MCF 10A (cell line): ENCODE results near the gene BMPER. TPM values are rescaled to one million over a fixed set of nuclear protein-coding genes. Genes with fewer than 3 reads are reported as not detected.

ENCODE experiments used
- BruUV-seq: library from RNA; stranded (reverse); fragments of 400-500 nt; replicated peaks from 2 replicates; lab custom pipeline; 2021; lab: Mats Ljungman, UMichigan
- CTCF ChIA-PET: fragments of 300-600 bp; sonication (Branson Sonifier 250); formaldehyde crosslinking; extraction: SDS; loops from one replicate; lab custom pipeline; 2021; ENCODE audit warnings: antibody characterized with exemption, inconsistent platforms; lab: Yijun Ruan, JAX
- POLR2A ChIA-PET: fragments of 300-600, 350-650 bp; sonication (Branson Sonifier 250); formaldehyde crosslinking; extraction: SDS; loops from one replicate; lab custom pipeline; 2020; ENCODE audit warnings: antibody characterized with exemption, inconsistent platforms; lab: Yijun Ruan, JAX
- DNase-seq: peaks from one replicate; pipeline ENCODE4 v3.0.0-alpha.2; 2018; ENCODE audit not compliant: unreplicated experiment
- H3K27ac Mint-ChIP-seq: one replicate; pipeline ENCODE4 v1.8.0; 2022; ENCODE audit warnings: mild to moderate bottlenecking, low read depth, mixed read lengths; ENCODE audit not compliant: unreplicated experiment
- H3K27me3 Mint-ChIP-seq: one replicate; pipeline ENCODE4 v1.8.0; 2022; ENCODE audit warnings: mixed read lengths; ENCODE audit not compliant: insufficient read depth, unreplicated experiment
- H3K36me3 Mint-ChIP-seq: one replicate; pipeline ENCODE4 v1.8.0; 2022; ENCODE audit warnings: mild to moderate bottlenecking, moderate library complexity, mixed read lengths; ENCODE audit not compliant: insufficient read depth, unreplicated experiment
- H3K4me1 Mint-ChIP-seq: one replicate; pipeline ENCODE4 v1.8.0; 2022; ENCODE audit warnings: mixed read lengths; ENCODE audit not compliant: insufficient read depth, unreplicated experiment
- H3K4me3 Mint-ChIP-seq: one replicate; pipeline ENCODE4 v1.8.0; 2022; ENCODE audit warnings: mild to moderate bottlenecking, moderate library complexity, mixed read lengths; ENCODE audit not compliant: unreplicated experiment
- H3K9me3 Mint-ChIP-seq: one replicate; pipeline ENCODE4 v1.8.0; 2022; ENCODE audit warnings: mixed read lengths; ENCODE audit not compliant: unreplicated experiment
- intact Hi-C: fragments of 100-400 bp; cut with micrococcal nuclease; formaldehyde crosslinking; loops from 2 replicates; pipeline ENCODE4 v1.14.1; 2022
- total RNA-seq: library from RNA; stranded (reverse); gene quantifications from 2 replicates; pipeline ENCODE4 v1.2.3, GENCODE V29; 2022
- TF ChIP-seq, protein P1 (sequence below): fragments of 200-600 bp; IDR thresholded peaks from one replicate; pipeline ENCODE4 v1.8.0; 2022; ENCODE audit warnings: antibody characterized with exemption, mild to moderate bottlenecking; ENCODE audit not compliant: unreplicated experiment

BMPER gene
- total RNA-seq, 1 experiment from 2014 or later, result 0.40 TPM

- H3K27me3 Mint-ChIP-seq, result no peaks in the 10 kb centered on the region
- ChIA-PET CTCF (no interaction called here), POLR2A (no interaction called here)
- no TSS peak for BruUV-seq
- H3K4me3 Mint-ChIP-seq, result no peak overlapping the region
- TF ChIP-seq, protein P1, sequence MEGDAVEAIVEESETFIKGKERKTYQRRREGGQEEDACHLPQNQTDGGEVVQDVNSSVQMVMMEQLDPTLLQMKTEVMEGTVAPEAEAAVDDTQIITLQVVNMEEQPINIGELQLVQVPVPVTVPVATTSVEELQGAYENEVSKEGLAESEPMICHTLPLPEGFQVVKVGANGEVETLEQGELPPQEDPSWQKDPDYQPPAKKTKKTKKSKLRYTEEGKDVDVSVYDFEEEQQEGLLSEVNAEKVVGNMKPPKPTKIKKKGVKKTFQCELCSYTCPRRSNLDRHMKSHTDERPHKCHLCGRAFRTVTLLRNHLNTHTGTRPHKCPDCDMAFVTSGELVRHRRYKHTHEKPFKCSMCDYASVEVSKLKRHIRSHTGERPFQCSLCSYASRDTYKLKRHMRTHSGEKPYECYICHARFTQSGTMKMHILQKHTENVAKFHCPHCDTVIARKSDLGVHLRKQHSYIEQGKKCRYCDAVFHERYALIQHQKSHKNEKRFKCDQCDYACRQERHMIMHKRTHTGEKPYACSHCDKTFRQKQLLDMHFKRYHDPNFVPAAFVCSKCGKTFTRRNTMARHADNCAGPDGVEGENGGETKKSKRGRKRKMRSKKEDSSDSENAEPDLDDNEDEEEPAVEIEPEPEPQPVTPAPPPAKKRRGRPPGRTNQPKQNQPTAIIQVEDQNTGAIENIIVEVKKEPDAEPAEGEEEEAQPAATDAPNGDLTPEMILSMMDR, result no peak
- no peak overlapping the region for H3K27ac Mint-ChIP-seq
- no peaks in the 10 kb centered on the region for H3K36me3 Mint-ChIP-seq
- intact Hi-C loops, result no loop called here
- H3K9me3 Mint-ChIP-seq, result no peaks in the 10 kb centered on the region
- H3K4me1 Mint-ChIP-seq, result no peaks in the 10 kb centered on the region
- DNase-seq, result no peak
Observed at GRCh38 chr7:33958104-33958503, 52.8 kb downstream of the BMPER start.

DNA sequence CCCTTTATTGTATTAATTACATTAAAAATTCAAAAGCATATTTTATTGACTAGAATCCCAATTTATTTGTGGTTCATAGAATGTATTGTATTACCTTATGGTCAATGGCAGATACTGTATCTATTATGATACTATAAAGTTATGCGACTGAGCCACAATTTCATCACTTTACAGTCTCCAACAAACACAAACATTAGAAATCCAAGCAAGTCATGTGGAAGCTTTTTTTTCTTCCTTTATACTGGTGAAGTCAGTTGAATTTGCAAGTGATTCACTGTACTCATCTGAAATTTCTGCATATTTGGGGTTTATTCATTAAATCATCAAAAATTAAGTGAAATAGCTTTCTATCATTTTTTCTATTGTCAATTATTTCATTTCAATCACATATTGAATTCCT lies 54.3 kb downstream of the BMPER start:
- intact Hi-C loops, result no loop called here
- no TSS peak for BruUV-seq
- TF ChIP-seq, protein P1, result no peak
- DNase-seq, result no peak
- ChIA-PET POLR2A (no interaction called here), CTCF (no interaction called here)
- no peaks in the 10 kb centered on the region for H3K9me3 Mint-ChIP-seq
- no peaks in the 10 kb centered on the region for H3K27me3 Mint-ChIP-seq
- H3K36me3 Mint-ChIP-seq, result no peaks in the 10 kb centered on the region
- H3K4me1 Mint-ChIP-seq, result no peaks in the 10 kb centered on the region
- H3K27ac Mint-ChIP-seq, result no peak overlapping the region
- H3K4me3 Mint-ChIP-seq, result no peak overlapping the region

- DNase-seq, result no peak
- CTCF ChIA-PET, result interaction anchor here (0.7 to 1.2 kb wide), 2 partner anchors 29 kb away, joined by 3 to 4 read pairs; no protein-coding TSS in a partner anchor
- Mint-ChIP-seq H3K36me3 (no peaks in the 10 kb centered on the region), H3K4me1 (no peaks in the 10 kb centered on the region), H3K4me3 (no peak overlapping the region), H3K9me3 (no peaks in the 10 kb centered on the region), H3K27me3 (no peaks in the 10 kb centered on the region), H3K27ac (no peak overlapping the region)
- POLR2A ChIA-PET, result no interaction called here
- TF ChIP-seq, protein P1, result no peak
- intact Hi-C loops, result no loop called here
- no TSS peak for BruUV-seq
Observed at GRCh38 chr7:33961948-33962347, 56.6 kb downstream of the BMPER start.

DNA sequence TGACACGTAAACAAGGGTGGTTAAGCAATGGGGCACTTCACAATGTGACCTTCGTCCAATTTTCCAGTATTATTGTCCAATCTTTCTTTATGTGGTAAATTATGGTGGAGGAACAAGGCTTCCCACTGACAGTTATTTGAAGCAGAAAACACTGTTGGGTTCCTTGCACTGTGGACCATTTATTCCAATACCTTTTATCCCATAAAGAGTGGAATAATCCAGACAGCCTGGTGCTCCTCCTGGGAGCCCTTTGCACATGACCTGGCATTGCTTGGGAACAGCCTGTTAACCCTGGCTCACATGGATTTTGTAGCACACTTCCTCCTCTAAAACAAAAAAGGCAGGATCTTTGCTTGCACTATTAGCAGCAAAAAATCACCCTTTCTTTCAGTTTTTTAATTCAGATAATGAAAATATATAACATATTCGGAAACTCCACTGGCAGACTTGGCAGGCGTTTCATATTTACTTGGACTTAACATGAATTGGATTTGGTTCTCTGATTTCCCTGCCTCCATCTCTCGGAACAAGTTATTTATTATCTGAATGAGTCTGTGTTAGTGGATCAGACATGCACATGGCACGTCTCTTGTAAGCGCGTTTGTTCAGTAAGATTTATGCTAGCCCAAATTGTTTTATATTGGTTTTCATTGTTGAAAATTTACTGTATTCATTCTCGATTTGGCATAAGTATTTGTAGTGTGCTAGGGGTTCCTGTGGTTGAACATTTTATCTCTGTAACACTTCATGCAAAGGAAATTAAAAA lies 59.3 kb downstream of the BMPER start:
- ChIA-PET POLR2A (no interaction called here), CTCF (no interaction called here)
- no peaks in the 10 kb centered on the region for H3K27me3 Mint-ChIP-seq
- no peak for DNase-seq
- H3K36me3 Mint-ChIP-seq, result no peaks in the 10 kb centered on the region
- H3K27ac Mint-ChIP-seq, result no peak overlapping the region
- BruUV-seq, result no TSS peak
- H3K4me3 Mint-ChIP-seq, result no peak overlapping the region
- H3K4me1 Mint-ChIP-seq, result no peaks in the 10 kb centered on the region
- intact Hi-C loops, result no loop called here
- TF ChIP-seq, protein P1, result no peak
- no peaks in the 10 kb centered on the region for H3K9me3 Mint-ChIP-seq
